ENCODE data around the gene LRRC37A2.
"Not testable (repeated sequence)": the region's sequence is repeated elsewhere in the genome, so short reads cannot be mapped to it uniquely, and the experiment has no call there.

The LRRC37A2 gene

DNA sequence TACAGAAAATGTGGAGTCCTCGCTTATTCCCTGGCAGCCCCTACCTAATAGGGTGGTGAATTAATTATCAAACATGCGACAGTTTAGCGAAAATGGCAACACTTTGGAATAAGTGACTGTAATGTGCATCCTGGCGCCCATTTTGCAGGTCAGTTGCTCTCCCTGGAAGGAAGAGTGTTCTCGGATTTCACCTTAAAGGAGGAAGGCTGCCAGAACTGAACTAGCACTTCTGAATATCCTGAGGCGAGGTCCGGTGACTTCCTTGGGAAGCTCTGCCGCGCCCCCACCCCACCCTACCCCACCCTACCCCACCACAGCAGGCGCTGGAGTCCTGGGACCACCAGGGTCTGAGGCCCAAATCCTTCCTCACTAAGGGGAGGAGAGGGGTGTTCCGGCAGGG lies at the start of gene LRRC37A2:
TSS of gene LRRC37A2 (plus strand) at position 301 of the 400 bp plus-strand sequence. CDS start 245 bp downstream, outside the sequence.
- not testable (repeated sequence) for DNase-seq (ENCODE audit: low read depth)

- DNase-seq (ENCODE audit: low read depth), result not testable (repeated sequence)
These were observed 44.6 kb upstream of the LRRC37A2 start for GRCh38 chr17:46467618-46468017.

GRCh38 chr17:46474489-46474888 lies 37.8 kb upstream of the LRRC37A2 start:
- not testable (repeated sequence) for DNase-seq (ENCODE audit: low read depth)

DNA sequence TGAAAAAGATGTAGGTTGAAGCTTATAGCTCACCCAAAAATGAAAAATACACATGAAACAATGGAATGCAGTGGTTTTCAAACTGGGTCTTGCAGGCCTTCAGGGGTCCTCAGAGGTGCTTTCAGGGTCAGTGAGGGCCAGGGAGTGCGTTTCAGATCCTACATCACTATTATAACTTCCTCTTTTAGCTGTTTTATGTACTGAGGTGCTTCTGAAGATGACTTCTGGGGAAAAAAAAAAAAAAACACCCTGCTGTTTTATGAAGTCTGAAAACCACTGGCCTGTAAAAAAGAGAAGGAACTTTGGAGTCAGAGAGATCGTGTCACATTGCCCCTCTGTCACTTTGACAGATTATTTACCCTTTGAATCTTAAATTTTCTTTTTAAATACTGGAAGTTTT lies 36.7 kb upstream of the LRRC37A2 start:
- DNase-seq (ENCODE audit: low read depth), result not testable (repeated sequence)

DNA sequence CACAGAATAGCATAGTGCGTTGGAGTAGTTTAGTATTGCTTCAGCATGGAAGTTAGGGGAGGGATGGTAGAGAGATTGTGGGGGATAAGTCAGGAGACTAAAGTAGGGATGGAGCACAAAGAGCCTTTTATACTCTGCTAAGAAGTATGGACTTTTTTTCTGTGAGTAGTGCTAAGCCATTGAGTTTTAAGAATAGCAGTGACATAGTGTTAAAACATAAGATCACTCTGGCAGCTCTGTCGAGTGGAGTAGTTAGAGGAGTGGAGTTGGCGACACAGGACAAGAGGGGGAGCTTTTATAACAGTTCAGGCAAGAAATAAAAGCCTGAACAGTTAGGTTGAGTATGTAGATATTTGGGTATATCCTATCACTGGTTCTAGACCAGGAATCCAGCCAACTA lies 33.4 kb upstream of the LRRC37A2 start:
- DNase-seq (ENCODE audit: low read depth), result not testable (repeated sequence)

DNA sequence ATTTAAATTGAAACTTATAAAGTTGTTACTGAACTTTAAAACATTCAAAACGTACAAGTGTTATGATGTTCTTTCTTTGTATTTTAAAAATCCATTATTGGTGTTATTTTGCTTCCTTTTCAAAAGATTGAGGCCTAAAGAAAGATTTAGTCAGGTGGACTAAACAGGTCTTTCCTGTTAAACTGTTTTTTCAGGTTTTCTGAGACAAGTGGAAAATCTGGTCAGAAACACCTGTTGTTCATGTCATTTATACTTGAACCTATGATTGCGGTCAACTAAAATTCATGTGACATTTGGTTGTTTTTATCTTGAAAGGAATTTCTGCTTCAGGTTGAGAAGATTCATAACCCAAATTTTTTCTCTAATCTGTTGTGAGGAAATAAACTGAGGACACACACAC lies 31.0 kb upstream of the LRRC37A2 start:
- not testable (repeated sequence) for DNase-seq (ENCODE audit: low read depth)

GRCh38 chr17:46492021-46492420 lies 20.2 kb upstream of the LRRC37A2 start:
- DNase-seq (ENCODE audit: low read depth), result not testable (repeated sequence)

DNA sequence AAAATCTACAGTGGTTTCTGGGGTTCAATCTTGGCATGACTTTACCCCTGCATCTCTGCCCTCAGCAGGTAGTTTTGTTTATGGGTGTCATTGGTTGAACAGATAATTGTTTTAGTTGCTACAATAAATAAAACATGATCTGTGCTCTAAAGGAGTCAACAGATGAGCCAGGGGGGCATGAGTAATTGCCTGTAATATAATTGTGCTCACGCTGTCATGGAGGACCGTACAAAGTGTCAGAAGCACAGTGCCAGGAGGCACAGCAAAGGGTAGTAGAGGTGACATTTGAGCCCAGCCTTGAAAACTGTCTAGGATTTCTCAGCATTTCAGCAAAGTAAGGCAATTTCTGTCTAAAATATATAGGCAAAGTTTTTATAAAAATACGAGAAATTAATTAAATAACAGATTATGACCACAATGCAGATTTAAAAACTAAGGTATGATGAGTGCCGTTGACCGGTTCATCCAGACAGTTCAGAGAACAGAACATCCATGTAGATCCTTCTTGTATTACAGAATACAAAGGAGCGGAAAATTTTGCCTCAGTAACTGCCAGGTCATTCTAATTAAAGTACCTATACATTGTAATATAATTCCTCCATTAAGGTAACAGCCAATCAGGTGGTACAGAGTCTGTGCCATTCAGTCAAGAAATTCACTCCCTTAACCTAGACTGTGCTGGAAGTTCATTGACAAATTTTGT lies 12.7 kb upstream of the LRRC37A2 start:
- DNase-seq (ENCODE audit: low read depth), result not testable (repeated sequence)

GRCh38 chr17:46505896-46506295 lies 6.4 kb upstream of the LRRC37A2 start:
- not testable (repeated sequence) for DNase-seq (ENCODE audit: low read depth)

DNA sequence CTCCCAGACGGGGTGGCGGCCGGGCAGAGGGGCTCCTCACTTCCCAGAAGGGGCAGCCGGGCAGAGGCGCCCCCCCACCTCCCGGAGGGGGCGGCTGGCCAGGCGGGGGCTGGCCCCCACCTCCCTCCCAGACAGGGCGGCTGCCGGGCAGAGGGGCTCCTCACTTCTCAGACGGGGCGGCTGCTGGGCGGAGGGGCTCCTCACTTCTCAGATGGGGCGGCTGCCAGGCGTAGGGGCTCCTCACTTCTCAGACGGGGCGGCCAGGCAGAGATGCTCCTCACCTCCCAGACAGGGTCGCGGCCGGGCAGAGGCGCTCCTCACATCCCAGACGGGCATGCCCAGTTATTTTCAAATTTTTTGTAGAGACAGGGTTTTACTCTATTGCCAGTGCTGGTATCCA lies 22.4 kb downstream of the LRRC37A2 start:
- not testable (repeated sequence) for DNase-seq (ENCODE audit: low read depth)

DNA sequence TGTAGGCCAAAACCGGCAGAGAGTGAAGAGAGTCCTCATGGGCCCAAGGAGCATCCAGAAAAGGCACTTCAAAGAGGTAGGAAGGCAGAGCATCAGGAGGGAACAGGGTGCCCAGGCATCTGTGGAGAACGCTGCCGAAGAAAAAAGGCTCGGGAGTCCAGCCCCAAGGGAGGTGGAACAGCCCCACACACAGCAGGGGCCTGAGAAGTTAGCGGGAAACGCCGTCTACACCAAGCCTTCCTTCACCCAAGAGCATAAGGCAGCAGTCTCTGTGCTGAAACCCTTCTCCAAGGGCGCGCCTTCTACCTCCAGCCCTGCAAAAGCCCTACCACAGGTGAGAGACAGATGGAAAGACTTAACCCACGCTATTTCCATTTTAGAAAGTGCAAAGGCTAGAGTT lies 36.3 kb downstream of the LRRC37A2 start:
- not testable (repeated sequence) for DNase-seq (ENCODE audit: low read depth)

DNA sequence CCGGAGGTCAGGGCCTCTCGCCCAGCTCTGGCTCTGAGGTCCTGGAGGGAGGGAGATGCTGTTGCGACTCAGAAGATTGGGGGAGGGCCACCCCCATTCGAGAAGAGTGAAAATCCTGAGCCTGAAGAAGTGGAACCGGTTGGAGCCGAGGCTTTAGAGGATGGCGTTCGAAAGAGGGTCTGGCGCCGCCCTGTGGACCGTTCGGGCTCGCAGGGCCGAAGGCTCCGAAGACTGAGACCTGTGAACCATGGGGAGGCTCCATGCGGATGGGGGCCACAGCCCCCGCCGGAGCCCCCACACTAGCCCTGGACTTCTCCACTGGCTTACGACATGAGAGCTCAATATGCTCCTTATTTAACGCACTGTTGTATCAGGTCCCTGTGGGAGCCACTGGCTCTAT lies 46.9 kb downstream of the LRRC37A2 start:
- not testable (repeated sequence) for DNase-seq (ENCODE audit: low read depth)

DNA sequence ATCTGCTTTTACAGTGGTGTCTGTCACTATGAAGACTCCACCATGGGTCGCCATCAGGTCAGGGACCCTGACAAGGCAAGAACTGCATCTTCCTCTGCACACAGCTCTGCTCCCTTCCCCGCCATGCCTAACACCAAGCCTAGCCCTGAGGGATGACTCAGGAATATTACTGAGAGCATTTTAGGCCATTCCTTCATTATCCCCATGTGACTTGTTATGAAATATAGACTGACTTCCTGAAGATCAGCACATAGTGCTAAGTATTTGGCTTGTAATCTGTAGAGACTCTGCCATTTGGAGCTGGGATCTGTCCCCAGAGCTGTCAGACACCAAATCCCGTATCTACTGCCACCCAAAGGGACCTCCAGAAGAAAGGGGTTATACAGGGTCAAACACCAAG lies 47.8 kb downstream of the LRRC37A2 start:
- not testable (repeated sequence) for DNase-seq (ENCODE audit: low read depth)

DNA sequence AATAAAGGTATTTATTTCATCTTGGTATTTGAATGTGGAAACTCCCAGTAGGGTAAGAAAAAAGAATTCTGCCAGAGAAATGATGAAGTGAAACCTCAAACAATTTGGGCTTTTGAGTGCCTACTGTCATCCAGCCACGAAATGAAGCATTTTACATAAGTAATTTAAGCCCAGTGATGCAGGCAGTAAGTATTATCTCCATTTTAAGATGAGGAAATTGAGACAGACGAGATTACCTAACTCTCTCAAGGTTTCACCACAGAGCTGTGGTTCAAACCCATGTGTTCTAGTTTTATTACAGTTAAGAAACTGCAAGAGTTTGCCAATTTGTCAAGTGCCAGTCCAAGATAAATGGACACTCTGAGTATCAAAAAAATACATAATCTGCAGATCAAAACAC lies 54.0 kb downstream of the LRRC37A2 start:
- not testable (repeated sequence) for DNase-seq (ENCODE audit: low read depth)

- DNase-seq (ENCODE audit: low read depth), result not testable (repeated sequence)
These were observed 54.7 kb downstream of the LRRC37A2 start for GRCh38 chr17:46566980-46567379.

- DNase-seq (ENCODE audit: low read depth), result not testable (repeated sequence)
These were observed 59.5 kb downstream of the LRRC37A2 start for GRCh38 chr17:46571796-46572195.

DNA sequence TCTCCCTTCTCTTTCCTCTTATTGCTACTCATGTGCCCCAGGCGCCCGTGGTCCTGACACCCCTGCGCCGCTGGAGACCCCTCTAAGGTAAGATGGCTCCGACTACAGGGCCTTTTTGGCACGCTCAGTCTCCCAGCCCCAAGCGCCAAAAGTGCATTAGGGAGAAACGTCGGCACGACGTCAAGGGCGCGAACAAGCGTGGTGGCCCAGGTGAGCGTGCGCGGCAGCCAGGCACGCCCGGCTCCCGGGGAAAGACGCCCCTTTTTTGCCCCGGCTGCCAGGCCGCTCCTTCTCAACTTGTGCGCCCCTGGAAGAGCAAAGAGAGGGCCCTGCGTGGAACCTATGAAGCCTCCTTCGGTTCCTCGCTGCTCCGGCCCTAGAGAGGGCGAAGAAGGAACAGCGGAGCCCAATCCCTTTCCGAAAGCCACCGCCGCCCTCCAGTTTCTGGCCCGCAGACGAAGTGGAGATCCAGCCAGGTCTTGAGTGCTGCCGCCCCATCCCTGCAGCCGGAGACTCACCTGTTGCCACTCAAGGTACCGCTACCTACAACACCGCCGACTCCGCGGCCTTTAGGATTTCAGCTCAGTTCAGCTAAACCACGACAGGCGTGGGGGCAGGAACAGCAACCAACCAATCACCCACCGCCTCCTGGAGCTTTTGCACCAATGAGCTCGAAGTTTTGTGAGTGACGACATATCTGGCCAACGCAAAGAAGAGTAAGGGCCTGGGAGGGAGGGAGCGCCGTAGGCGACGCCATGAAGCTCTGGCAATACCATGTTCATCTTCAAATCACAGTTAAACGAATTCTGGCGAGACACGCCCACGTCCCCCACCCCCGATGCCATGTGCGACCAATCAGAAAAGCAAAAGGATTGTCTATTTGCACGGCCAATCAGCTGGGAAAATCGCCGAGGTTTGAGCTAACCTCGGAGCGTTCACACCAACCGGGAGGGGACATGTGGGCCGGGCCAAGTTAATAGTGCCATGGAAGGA lies 67.1 kb downstream of the LRRC37A2 start, which contains the start of gene ARL17A:
TSS of gene ARL17A (minus strand) at position 609 of the 993 bp plus-strand sequence. CDS start 3,369 bp downstream, outside the sequence.
- not testable (repeated sequence) for DNase-seq (ENCODE audit: low read depth)

DNA sequence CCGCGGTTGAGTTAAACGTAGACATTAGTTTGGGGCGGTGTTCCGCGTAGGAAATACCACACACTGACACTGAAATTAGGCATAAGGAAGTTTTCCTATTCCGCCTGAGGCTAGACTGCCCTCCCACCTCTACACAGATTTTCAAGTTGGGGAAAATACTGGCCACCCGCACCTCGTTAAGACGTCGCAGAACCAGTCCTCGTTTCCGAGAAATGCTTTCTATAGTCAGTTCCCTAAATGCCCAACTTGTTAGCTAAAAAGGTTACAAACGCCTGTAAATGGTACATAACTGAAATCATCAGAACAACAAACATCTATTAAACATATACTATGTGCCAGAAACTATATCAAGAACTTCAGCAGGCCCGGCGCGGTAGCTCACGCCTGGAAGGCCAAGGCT lies 67.8 kb downstream of the LRRC37A2 start:
- DNase-seq (ENCODE audit: low read depth), result not testable (repeated sequence)

GRCh38 chr17:46585444-46585843 lies 73.2 kb downstream of the LRRC37A2 start:
- not testable (repeated sequence) for DNase-seq (ENCODE audit: low read depth)

- not testable (repeated sequence) for DNase-seq (ENCODE audit: low read depth)
These were observed 78.2 kb downstream of the LRRC37A2 start, which contains the start of gene NSF for GRCh38 chr17:46590157-46591146. Gene NSF, plus strand, starts transcription at chr17:46590669. Its CDS starts 107 bp downstream, at chr17:46590776.

- not testable (repeated sequence) for DNase-seq (ENCODE audit: low read depth)
These were observed 79.1 kb downstream of the LRRC37A2 start for GRCh38 chr17:46591332-46591731.
